ENCODE data around the gene RHOXF2B.

- TF ChIP-seq, protein P1, sequence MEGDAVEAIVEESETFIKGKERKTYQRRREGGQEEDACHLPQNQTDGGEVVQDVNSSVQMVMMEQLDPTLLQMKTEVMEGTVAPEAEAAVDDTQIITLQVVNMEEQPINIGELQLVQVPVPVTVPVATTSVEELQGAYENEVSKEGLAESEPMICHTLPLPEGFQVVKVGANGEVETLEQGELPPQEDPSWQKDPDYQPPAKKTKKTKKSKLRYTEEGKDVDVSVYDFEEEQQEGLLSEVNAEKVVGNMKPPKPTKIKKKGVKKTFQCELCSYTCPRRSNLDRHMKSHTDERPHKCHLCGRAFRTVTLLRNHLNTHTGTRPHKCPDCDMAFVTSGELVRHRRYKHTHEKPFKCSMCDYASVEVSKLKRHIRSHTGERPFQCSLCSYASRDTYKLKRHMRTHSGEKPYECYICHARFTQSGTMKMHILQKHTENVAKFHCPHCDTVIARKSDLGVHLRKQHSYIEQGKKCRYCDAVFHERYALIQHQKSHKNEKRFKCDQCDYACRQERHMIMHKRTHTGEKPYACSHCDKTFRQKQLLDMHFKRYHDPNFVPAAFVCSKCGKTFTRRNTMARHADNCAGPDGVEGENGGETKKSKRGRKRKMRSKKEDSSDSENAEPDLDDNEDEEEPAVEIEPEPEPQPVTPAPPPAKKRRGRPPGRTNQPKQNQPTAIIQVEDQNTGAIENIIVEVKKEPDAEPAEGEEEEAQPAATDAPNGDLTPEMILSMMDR (tag by site-specific recombination; IDR thresholded peaks at IDR 0.05), result no peak
- TF ChIP-seq, protein P2, sequence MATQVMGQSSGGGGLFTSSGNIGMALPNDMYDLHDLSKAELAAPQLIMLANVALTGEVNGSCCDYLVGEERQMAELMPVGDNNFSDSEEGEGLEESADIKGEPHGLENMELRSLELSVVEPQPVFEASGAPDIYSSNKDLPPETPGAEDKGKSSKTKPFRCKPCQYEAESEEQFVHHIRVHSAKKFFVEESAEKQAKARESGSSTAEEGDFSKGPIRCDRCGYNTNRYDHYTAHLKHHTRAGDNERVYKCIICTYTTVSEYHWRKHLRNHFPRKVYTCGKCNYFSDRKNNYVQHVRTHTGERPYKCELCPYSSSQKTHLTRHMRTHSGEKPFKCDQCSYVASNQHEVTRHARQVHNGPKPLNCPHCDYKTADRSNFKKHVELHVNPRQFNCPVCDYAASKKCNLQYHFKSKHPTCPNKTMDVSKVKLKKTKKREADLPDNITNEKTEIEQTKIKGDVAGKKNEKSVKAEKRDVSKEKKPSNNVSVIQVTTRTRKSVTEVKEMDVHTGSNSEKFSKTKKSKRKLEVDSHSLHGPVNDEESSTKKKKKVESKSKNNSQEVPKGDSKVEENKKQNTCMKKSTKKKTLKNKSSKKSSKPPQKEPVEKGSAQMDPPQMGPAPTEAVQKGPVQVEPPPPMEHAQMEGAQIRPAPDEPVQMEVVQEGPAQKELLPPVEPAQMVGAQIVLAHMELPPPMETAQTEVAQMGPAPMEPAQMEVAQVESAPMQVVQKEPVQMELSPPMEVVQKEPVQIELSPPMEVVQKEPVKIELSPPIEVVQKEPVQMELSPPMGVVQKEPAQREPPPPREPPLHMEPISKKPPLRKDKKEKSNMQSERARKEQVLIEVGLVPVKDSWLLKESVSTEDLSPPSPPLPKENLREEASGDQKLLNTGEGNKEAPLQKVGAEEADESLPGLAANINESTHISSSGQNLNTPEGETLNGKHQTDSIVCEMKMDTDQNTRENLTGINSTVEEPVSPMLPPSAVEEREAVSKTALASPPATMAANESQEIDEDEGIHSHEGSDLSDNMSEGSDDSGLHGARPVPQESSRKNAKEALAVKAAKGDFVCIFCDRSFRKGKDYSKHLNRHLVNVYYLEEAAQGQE (tag by site-specific recombination; IDR thresholded peaks at IDR 0.05), result no peak
Observed at GRCh38 chrX:120029354-120029753, 48.1 kb downstream of the RHOXF2B start.
